GM18951 (cell line): ENCODE data around the gene LMF1.

Source experiments
- POLR2A ChIP-seq: IDR thresholded peaks from 4 replicates; pipeline ENCODE4 v1.6.1; 2011; ENCODE audit warnings: mild to moderate bottlenecking; ENCODE audit not compliant: insufficient read length, insufficient read depth; ENCODE audit errors: extremely low read depth
- in situ Hi-C: fragments of 300-500 bp; cut with MboI; formaldehyde crosslinking; loops from one replicate; pipeline ENCODE4 v1.12.0; 2022; ENCODE audit warnings: low sequenced_read_pairs, mixed read lengths, inconsistent platforms; ENCODE audit not compliant: unreplicated experiment

Gene LMF1

DNA sequence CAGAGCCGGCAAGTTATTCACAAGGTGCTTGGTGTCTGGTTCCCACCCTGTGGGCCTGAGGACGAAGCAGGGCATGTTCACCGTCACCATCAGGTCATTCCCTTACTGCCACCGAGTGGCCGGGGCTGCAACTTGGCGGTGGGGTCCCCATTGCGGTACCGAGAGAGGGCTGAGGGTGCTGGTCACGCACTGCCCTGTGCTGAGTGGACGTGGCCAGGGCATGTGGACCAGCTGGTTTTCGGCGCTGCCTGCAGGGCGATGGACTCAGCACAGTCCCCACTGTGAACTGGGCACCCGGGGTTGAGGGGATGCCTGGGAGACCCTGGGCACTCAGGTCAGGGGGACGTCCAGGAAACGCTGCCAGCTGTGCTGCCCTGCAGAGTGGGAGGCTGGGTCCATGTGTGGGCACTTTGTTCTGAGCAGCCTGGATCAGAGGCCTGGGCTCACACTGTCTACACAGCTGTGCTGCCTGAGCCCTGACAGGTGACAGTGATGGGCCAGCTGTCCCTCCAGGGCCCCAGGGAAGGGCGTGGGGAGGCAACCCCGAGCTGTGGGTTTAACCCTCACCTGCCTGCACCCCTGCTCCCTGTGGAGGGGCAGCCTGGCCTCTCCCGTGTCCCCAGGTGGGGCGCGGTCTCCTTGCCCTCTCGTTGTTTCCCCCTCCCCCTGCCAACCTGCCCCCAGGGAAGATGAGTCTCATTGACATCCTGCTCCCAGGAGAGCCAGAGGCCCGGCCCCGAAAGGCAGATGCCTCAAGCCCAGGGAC, 131.0 kb downstream of the LMF1 start:
- TF ChIP-seq POLR2A = no peak
- in situ Hi-C loops = loop anchor here (25.0 kb wide), 1 partner anchor 222 kb away; the partner anchor contains the start of gene SSTR5

DNA sequence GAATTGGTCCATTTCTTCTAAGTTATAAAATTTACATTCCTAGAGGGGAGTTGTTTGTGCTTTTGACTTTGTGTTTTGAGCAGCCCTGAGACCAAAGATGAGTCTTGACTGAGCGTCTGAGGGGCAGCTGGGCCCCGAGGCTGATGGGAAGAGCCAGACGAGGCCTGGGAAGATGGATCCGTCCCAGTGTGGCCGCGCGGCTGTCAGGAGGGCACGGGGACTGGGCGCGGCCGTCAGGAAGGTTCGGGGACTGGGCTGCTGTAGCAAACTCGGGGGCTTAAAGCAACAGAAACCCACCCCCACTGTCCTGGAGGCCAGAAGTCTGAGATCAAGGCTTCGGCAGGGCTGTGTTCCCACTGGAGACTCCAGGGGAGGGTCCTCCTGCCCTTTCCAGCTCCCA, 132.0 kb downstream of the LMF1 start:
- in situ Hi-C loops = loop anchor here (25.0 kb wide), 1 partner anchor 224 kb away; the partner anchor contains the start of gene SSTR5

DNA sequence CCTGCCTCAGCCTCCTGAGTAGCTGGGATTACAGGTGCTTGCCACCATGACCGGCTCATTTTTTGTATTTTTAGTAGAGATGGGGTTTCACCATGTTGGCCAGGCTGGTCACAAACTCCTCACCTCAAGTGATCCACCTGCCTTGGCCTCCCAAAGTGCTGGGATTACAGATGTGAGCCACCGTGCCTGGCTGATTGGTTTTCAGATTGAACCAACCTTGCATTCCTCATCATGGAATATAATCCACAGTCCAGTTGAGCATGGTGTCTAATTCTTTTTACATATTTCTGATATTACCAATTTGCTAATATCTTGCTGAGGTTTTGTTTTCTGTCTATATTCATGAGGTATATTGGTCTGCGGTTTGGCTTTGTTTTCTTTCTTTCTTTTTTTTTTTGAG, 134.0 kb downstream of the LMF1 start:
- in situ Hi-C loops = loop anchor here (25.0 kb wide), 1 partner anchor 225 kb away; the partner anchor contains the start of gene SSTR5

More for the DNA sequence above, 132.0 kb downstream of the LMF1 start:
- TF ChIP-seq POLR2A = no peak

GRCh38 chr16:836221-836620, 134.6 kb downstream of the LMF1 start:
- TF ChIP-seq POLR2A = no peak
- in situ Hi-C loops = loop anchor here (25.0 kb wide), 1 partner anchor 226 kb away; the partner anchor contains the start of gene SSTR5

DNA sequence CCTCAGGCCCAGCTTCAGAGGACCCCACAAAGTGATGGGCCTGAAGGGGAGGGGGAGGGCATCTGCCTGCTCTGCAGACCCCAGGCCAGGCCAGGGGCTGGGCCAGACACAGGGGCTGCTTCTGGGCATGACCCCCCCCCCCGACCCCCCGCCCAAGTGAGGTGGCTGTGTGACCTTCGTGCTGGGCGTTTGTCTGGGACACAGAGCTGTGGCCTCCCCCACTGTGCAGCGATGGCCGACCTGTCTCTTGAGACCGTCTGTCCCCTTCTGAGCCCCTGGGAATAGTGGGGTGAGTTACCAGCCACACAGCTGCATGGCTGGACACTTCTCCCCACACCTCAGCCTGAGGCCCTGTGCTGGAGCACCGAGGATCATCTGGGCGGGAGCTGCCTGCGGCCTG, 135.4 kb downstream of the LMF1 start:
- TF ChIP-seq POLR2A = no peak
- in situ Hi-C loops = loop anchor here (25.0 kb wide), 1 partner anchor 227 kb away; the partner anchor contains the start of gene SSTR5

DNA sequence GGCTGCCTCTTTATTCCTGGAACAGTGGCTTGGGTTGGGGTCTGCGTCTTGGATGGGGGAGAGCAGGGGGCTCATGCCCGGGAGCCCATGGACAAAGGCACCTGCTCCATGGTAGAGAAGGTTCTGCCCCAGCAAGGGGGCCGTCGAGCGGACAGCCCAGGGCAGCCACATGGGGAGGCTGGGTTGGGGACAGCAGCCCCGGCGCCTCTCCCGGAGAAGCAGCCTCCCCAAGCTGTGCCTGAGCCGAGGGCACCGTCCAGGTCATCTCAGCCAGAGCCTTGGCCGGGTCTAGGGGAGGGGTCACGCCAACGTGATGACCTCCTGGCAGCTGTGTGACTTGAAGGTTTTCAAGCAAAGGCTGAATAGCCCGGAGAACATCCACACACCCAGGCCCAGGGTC, 137.4 kb downstream of the LMF1 start:
- in situ Hi-C loops = loop anchor here (25.0 kb wide), 1 partner anchor 229 kb away; the partner anchor contains the start of gene SSTR5
- TF ChIP-seq POLR2A = no peak

DNA sequence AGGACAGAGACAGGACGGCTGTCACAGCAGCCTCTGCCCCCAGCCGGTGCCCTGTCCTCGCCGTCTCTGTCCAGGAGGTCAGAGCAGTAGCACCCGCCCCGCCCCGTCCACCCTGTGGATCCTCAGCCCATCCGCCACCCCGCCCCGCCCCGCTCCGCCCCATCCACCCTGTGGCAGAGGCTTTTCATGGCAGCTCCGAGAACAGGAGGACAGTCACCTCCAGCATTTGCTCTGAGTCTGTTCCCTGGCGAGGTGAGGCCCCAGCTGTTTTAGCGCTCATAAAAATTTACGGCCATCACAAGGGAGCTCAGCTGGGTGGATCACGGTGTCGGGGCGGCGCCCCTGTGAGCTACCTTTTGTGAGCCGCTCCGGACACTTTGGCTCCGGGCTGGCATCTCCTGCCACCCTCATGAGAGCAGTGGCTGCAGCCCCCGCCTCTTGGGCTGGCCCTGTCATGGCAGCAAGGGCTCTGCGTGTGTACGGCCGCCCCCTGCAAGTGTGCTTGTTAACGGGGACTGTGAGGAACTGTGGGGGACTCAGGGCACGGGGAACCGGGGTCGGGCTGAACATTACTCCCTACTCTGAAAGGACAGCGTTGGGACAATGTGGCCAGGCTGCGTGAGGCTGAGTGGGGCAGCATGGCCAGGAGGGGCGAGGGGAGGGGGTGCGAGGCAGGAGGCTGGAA, 138.0 kb downstream of the LMF1 start:
- in situ Hi-C loops = loop anchor here (25.0 kb wide), 1 partner anchor 230 kb away; the partner anchor contains the start of gene SSTR5
- TF ChIP-seq POLR2A = no peak

- in situ Hi-C loops = loop anchor here (25.0 kb wide), 1 partner anchor 231 kb away; the partner anchor contains the start of gene SSTR5
Observed at GRCh38 chr16:831571-832413, 139.0 kb downstream of the LMF1 start.

DNA sequence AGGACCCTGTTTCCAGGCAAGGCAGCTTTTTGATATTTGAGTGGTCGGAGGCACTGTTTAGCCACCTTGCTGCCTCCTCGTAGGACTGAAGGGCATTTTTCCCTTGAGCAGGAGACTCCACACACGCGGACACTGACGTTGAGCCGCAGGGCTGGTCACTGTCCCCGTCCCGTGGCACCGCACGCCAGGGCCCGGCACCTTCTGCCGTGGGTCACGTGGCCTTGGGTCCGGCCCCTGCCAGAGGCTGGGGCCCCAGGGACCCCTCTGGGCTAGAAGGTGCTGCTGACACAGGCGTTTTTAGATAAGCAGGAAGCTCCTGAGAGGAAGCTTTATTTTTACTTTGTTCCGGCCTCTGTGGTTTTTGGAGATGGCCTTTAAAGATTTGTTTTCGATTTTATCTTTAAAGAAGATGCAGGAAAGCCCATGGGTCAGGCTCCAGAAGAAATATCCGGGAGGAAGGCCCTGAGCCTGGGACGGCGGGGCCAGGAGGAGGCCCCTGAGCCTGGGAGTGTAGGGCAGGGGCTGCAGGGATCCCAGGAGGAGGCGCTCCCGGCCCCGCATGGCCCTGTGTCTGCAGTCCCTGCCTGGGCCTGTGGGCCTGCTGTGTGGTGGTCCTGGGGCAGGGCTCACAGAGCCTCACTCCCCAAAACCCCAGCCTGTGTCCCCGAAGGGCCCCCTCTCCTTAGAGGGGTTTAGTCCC, 139.8 kb downstream of the LMF1 start:
- in situ Hi-C loops = loop anchor here (25.0 kb wide), 1 partner anchor 231 kb away; the partner anchor contains the start of gene SSTR5
- TF ChIP-seq POLR2A = no peak

More at GRCh38 chr16:831571-832413, 139.0 kb downstream of the LMF1 start:
- no peak for TF ChIP-seq POLR2A

DNA sequence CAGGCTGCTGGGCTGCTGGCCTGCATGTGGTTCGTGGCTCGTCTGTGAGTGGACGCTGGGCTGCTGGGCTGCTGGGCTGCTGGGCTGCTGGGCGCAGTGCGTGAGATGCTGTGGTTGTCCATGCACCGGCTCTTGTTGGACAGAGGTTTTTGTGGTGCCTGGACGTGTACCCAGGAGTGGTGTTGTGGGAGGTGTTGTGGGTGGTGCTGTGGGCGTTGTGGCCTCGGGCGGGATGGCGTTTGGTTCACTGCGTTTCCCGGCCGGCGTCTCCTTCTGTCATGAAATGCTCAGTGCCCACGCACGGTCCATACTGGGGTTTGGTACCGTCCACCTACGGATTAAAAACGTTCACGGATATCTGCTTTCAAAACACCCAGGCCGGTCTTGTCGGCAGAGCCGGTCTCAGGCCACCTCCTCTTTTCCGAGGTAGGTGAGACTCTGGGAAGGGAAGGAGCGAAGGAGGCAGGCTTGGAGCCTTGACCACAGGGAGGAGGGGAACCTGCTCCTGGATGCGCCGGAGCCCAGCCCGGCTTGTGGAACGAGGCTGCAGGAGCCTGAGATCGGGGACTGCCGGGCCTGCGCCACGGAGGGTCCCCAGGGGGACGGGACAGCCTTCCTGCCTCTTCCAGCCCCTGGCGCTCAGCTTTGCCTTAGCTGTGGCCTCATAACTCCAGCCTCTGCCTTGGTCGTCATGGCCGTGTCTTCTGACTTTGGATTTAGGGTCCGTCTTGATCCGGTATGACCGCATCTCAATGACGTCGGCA, 140.5 kb downstream of the LMF1 start:
- in situ Hi-C loops = loop anchor here (25.0 kb wide), 1 partner anchor 232 kb away; the partner anchor contains the start of gene SSTR5

GRCh38 chr16:828891-829290, 141.9 kb downstream of the LMF1 start:
- no peak for TF ChIP-seq POLR2A
- in situ Hi-C loops = loop anchor here (25.0 kb wide), 1 partner anchor 233 kb away; the partner anchor contains the start of gene SSTR5

More for the DNA sequence above, 140.5 kb downstream of the LMF1 start:
- no peak for TF ChIP-seq POLR2A
